GM21723 (cell line): ENCODE data around the gene EMC1.
"Not testable (repeated sequence)": the region's sequence is repeated elsewhere in the genome, so short reads cannot be mapped to it uniquely, and the experiment has no call there.

Source experiments
- ATAC-seq: cut with Tn5 transposase; IDR thresholded peaks from one replicate; pipeline ENCODE4 v1.9.1; 2021; ENCODE audit warnings: mild to moderate bottlenecking, moderate library complexity; ENCODE audit not compliant: unreplicated experiment

The EMC1 gene

DNA sequence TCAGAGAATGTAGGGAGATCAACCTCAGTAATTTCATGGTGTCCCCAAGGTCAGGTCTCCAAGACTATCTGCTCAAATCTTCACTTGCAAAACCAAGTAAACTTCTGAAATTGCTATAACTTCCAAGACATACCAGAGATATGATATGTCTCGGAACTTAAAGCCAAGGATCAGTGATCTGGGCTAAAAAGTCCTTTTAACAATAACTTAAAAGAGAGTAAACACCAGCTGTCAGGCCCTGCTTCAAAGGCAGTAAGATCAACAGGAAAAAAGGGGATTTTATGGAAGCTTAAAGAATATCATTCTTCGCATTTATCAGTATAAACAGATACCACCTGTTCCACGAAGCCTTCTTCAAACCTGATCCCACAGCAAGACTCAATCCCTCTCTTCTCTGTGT lies 55.0 kb downstream of the EMC1 start:
- ATAC-seq = no peak

DNA sequence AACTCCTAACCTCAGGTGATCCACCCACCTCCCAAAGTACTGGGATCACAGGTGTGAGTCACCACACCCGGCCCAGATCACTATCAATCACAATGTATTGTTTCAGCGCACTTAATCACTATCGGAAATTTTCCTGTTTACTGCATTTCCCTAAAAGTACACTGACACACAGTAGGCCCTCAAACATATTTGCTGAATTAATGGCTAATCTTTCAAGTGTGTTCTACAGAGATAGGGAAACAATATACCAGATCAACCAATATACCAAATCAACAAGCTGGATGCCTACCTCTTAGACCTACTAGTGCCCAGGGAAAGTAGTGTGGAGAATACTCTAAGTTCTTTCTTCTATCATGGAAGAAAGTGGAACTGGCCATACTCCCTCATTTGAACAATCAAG lies 58.3 kb downstream of the EMC1 start:
- ATAC-seq = no peak

DNA sequence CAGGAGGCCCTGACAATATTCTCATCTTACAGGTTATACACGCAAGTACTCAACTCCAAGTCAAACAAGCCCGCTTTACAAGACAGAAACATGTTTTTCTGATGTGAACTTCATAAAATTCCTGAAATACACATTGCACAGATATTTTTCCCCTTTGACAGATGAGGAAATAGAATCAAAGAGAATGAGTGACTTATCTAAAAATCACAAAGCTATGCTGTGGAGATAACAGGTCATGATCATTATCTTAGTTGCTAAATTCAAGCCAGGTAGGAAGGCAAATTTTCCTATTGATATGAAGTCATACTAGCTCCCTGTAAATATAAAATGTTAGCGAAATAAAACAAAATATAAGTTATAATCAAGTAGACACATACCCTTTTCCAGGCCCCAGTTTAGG lies 59.5 kb downstream of the EMC1 start:
- no peak for ATAC-seq

DNA sequence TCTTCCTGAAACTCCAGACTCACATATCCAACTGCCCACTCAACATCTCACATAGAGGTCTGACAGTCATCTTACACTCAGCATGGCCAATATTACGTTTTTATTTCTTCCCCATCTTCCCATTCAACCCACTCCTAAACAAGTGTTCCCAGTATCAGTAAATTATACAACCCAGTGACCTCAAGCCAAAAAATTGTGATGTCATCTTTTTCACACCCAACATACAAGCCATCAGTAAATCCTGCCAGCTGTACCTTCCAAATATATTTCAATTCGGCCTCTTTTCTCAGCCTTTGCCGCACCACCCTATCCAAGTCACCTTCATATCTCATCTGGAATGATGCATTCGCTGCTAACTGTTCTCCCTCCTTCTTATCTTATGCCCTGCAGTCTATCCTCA lies 60.9 kb downstream of the EMC1 start:
- ATAC-seq = no peak

DNA sequence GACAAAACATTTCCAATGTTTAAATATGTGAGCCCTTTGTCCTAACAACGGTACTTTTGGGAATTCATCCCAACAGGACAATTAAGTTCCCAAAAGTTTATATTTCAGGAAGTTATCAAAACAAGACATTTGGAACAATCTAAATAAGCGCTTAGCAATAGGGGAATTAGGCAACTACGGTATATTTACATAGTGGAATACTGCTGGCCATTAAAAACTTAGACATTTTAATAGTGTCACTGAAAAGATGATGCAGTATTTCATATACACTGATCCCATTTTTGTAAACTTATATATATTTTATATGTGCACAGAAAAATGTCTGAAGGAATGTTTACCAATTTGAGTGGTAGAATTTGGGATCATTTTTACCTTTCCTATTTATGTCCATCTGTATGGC lies 62.1 kb downstream of the EMC1 start:
- ATAC-seq = no peak

DNA sequence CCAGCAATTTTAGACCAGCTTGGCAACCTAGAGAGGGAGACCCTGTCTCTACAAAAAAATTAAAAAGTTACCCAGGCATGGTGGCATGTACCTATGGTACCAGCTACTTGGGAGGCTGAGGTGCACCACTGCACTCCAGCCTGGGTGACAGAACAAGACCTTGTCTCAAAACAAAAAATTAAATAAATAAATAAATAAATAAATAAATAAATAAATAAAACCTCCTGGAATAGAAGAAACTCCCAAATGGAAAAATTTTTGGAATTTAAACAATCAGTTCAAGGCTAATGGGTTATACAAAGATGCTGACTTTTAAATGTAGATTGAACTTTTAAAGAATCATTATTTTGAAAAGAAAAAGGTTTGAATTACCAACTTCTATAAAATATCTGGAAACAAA lies 63.5 kb downstream of the EMC1 start:
- ATAC-seq = no peak

DNA sequence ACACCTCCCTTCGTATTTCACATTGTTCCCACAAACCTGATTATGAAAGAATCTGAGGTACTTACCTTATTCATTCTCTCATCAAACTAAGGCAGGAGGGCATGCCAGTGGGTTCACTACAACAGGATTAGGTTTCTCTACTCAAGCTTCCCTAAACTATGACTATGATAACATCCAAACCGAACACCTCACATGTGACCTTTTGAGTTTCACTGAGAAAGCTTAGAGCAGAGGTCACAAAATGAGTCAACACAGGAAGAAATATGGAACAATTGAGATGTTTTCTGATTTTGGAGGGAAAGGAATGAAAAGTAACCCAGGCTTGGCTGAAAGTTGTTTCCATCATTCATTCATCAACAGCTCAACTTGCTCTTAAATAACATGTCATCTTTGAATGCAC lies 65.3 kb downstream of the EMC1 start:
- ATAC-seq = no peak

DNA sequence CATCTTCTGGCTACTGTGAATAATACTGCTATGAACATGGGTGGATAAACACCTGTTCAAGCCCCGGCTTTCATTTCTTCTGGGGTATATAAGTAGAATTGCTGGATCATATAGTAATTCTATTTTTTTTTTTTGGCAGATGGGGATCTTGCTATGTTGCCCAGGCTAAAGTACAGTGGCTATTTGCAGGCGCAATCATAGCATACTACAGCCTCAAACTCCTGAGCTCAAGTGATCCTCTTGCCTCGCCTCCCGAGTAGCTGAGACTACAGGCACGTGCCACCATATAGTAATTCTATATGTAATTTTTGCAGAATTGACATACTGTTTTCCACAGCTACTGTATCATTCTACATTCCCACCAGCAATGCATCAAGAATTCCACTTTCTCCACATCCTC lies 69.1 kb downstream of the EMC1 start:
- ATAC-seq = no peak

DNA sequence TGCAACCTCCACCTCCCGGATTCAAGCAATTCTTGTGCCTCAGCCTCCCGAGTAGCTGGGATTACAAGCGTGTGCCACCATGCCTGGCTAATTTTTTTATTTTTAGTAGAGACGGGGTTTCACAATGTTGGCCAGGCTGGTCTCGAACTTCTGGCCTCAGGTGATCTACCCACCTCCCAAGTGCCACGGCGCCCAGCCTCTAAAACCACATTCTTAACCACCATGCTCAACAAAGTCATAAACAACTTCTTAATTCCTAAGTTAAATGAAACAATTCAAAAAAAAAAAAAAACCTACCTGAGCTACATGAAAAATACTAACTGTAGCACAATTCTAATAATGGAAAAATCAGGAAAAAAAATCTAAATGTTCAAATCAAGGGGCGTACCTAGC lies 71.1 kb downstream of the EMC1 start:
- not testable (repeated sequence) for ATAC-seq

DNA sequence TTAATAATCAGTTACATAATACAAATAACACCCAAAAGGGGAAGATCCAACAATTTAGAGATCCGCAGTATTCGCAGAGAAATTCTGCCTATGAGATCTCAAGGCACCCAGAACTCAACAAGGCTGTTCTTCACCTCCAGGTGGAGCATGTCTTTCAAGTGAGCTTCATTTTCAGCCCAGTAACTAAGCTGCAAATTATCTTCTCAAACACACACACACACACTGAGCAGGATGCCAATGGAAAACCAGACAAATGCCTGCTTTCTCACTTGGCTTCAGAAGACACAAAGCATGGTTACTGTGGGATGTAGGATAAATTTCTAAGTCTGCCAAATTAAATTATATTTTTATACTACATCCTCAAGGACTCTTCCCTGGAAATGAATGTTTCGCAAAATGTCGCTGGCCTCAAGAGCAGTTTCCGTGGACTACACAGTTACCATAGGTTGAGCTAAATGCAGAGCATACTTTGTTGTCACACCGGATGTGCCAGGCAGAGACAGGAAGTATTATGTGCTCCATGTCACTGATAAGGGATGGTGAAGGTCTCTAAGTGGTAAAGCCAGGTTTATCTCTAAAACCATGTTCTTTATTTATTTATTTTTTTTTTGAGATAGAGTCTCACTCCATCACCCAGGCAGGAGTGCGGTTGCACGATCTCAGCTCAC lies 71.6 kb downstream of the EMC1 start:
- no peak for ATAC-seq

DNA sequence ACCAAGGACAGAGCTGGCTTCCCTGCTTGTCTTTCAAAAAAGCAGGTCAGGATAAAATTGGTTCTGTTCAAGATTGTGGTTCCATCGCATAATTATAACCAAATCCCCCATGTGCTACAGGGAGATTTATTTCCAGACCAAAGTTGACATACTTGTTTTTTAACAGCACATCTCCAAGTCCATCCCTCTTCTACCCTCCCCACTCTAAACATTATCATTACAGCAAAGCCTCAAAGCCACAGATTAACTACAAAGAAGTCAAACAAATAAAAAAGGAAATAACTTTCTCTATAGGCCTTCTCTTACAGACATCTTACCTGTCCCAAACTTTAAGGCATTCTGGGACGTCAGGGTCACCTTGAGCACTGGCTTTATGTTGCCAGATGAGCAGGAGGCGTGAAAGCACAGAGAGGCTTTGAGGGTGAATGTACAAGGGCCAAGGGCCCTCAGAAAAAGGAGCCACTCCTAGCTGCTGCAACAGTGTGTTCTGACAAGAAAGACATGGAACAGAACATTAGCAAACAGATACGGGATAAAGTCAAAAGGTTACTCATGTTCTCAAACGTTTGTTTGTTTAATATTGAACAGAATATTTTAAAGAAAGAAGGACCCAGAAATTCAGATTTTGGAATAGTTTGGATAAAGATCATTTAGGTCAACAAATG lies 72.5 kb downstream of the EMC1 start:
- no peak for ATAC-seq

DNA sequence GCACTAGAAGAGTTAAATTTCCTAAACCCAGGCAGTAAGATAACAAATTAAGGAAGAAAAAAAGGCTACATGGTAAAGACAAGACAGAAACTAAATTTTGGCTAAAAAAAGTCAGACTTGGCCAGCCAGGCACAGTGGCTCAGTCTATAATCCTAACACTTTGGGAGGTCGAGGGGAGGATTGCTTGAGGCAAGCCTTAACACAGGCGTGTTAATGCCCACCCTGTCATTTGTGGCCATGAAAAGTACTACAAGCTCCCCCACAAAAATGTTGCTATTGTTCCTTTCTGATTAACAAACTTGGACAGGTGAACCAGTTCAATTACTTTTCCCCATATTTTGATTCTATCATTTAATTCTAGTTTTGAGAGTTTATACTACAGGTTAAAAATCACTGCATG lies 73.5 kb downstream of the EMC1 start:
- ATAC-seq = no peak

DNA sequence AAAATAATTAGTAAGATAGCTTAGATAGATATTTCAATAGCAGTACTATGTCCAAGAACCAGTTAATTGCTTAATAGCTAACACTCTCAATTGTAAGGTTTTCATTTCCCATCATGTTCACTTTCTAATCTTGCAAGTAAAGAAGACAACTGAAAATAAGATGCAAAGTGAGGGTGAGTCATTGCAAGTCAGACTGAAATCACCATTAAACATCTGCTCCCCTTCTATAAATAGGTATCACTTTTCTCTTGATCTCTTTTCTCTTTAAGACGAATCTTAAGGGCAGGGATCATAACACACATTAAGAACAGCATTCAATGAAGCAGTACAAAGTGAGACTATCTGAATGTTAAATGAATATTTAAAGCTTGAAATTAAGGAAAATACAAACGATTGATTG lies 81.7 kb downstream of the EMC1 start:
- peak; percentile 79 for ATAC-seq

DNA sequence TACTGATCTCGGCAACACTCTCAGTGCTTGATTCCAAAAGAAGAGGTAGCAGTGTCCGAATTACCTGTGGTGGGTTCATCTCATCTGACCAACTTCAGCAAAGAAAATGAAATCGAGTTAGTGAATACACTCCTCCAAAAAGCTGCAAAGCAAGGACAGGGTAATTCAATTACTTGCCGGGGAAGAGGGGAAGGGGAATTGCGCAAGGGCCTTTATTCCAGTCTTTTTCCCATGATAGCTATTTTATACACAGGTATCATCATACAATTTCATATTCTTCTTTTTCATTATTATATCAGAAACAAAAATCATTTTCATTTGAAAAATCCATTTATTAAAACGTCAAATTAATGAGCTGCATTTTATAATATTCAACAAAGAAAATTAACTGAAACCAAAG lies 84.2 kb downstream of the EMC1 start:
- no peak for ATAC-seq

DNA sequence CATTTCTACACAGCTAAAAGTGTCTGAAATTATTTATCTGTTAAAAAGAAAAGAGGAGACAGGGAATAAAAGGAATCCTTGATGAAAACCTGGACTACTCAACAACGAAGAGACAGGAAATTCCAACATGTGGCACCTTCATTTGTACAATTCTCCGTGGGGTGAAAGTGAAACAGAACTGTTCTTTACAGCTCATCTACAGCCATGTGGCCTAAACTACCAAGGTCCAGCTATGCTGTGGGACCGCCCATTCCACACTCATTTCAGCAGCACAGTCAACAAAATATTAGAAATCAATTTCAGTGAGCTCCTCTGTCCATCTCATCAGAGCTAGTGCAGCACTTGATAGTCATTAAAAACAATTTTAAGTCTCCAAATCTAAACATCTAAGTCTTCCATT lies 85.3 kb downstream of the EMC1 start:
- ATAC-seq = no peak
